ENCODE results near the gene ADAMTS2. TPM values are rescaled to one million over a fixed set of nuclear protein-coding genes. Genes with fewer than 3 reads are reported as not detected.

ADAMTS2 gene
- total and polyA plus RNA-seq, 2 of the 8 experiments (the other 6 are each of a cell fraction or from before 2014, with no cell fraction given): 6.6 to 7.3 TPM

- no peaks in the 10 kb centered on the region for H3K79me1 ChIP-seq (ENCODE audit: low read depth, low read length)
- no peak overlapping the region for H4K5ac ChIP-seq (ENCODE audit: insufficient read length, low read depth, low read length)
- no peak overlapping the region for H3K14ac ChIP-seq (ENCODE audit: insufficient read length)
- no peak overlapping the region for H2BK12ac ChIP-seq (ENCODE audit: low read depth, low read length)
- H3K56ac ChIP-seq (replicated peaks; ENCODE audit: insufficient read length, low read depth, low read length): no peak overlapping the region
- 82% methylated on average over 16 of the region's 16 CpGs; no CpG with 5 or more reads in 1 of the 2 experiments for WGBS, 2 experiments (ENCODE audit: extremely low coverage in 1 of 2, insufficient coverage in 1 of 2, insufficient read length in 1 of 2, insufficient replicate concordance in 2 of 2, low coverage in 1 of 2, low lambda C conversion rate in 2 of 2, missing lambda C conversion rate in 1 of 2)
- ChIA-PET CTCF (ENCODE audit: partially characterized antibody) (interaction anchor here (1.2 kb wide), 2 partner anchors 21 to 118 kb away, joined by 3 read pairs; no protein-coding TSS in a partner anchor), POLR2A (ENCODE audit: partially characterized antibody) (no interaction called here)
- H3K9ac ChIP-seq (replicated peaks in 1 of 4; ENCODE audit: extremely low read depth in 1 of 4, low read depth in 3 of 4, low read length in 3 of 4): no peak overlapping the region
- no peaks in the 10 kb centered on the region for H3K36me3 ChIP-seq (ENCODE audit: control insufficient read depth in 2 of 4, insufficient read depth in 4 of 4, low read length in 3 of 4)
- H3K27ac ChIP-seq (ENCODE audit: low read depth, low read length): no peak overlapping the region
- H4K91ac ChIP-seq (replicated peaks; ENCODE audit: insufficient read length, low read length): no peak overlapping the region
- H3K4ac ChIP-seq (replicated peaks; ENCODE audit: insufficient read length, low read depth, low read length): no peak overlapping the region
- H3K9me3 ChIP-seq (ENCODE audit: insufficient read depth in 2 of 2, low read depth in 1 of 2, low read length in 1 of 2): peaks cover 0 to 4% of the 10 kb centered on the region in 2 experiments; a peak in 1 of 4 replicates
- TF ChIP-seq KDM4A (IDR thresholded peaks at IDR 0.05; ENCODE audit: low read depth, low read length, severe bottlenecking) (no peak), RXRA (IDR thresholded peaks at IDR 0.05; ENCODE audit: insufficient read depth, low read depth, low read length) (no peak), ATF3 (IDR thresholded peaks at IDR 0.05; ENCODE audit: insufficient read depth, low read depth, low read length) (no peak), YY1 (IDR thresholded peaks at IDR 0.05; ENCODE audit: low read depth, low read length) (no peak)
- H4K8ac ChIP-seq (ENCODE audit: extremely low read depth, insufficient read depth, low read length): no peak overlapping the region; the same call in 1 of the 2 replicates
- no peak overlapping the region for H3K4me3 ChIP-seq (ENCODE audit: extremely low read depth in 1 of 4, insufficient read depth in 2 of 4, low read depth in 3 of 4, low read length in 4 of 4)
- no peak overlapping the region for H3K4me2 ChIP-seq (ENCODE audit: insufficient read depth in 1 of 2, low read depth in 2 of 2, low read length in 2 of 2)
- FAIRE-seq (no peak), DNase-seq (ENCODE audit: low read depth in 1 of 2, low spot score in 2 of 2) (no peak)
- no peak overlapping the region for H2AFZ ChIP-seq (ENCODE audit: low read length)
- H4K20me1 ChIP-seq (replicated peaks in 1 of 2; ENCODE audit: control insufficient read depth in 1 of 2, insufficient read depth in 2 of 2, low read length in 2 of 2): no peaks in the 10 kb centered on the region
- H3K27me3 ChIP-seq (replicated peaks in 1 of 4; ENCODE audit: control insufficient read depth in 3 of 4, extremely low read depth in 1 of 4, insufficient read depth in 3 of 4, low read length in 3 of 4): no peaks in the 10 kb centered on the region; a peak in 2 of 7 replicates
- no peak overlapping the region for H3K23ac ChIP-seq (ENCODE audit: insufficient read length)
- no peak overlapping the region for H3K18ac ChIP-seq (ENCODE audit: extremely low read depth, low read length)
- H3K4me1 ChIP-seq (replicated peaks in 1 of 4; ENCODE audit: control insufficient read depth in 3 of 4, insufficient read depth in 4 of 4, low read length in 3 of 4): no peaks in the 10 kb centered on the region; a peak in 1 of 7 replicates
- peaks cover 2% of the 10 kb centered on the region; the same call in 1 of the 2 replicates for H3K23me2 ChIP-seq (ENCODE audit: low read depth, low read length)
- no peak overlapping the region for H2BK15ac ChIP-seq (ENCODE audit: low read length)
- no peak overlapping the region for H2AK5ac ChIP-seq (ENCODE audit: low read depth, low read length)
- H2BK5ac ChIP-seq (ENCODE audit: low read depth, low read length): no peak overlapping the region
- no peak overlapping the region for H2BK120ac ChIP-seq (replicated peaks; ENCODE audit: low read depth, low read length)
- H2BK20ac ChIP-seq (ENCODE audit: low read length): no peak overlapping the region
- no peaks in the 10 kb centered on the region for H3K79me2 ChIP-seq (ENCODE audit: control insufficient read depth in 1 of 2, insufficient read depth in 2 of 2, low read length in 2 of 2)
Observed at GRCh38 chr5:179378441-179379271, 33.4 kb upstream of the ADAMTS2 start.
